Smooth muscle cell (in vitro differentiated cells): ENCODE data around the gene EXOC3. TPM values are rescaled to one million over a fixed set of nuclear protein-coding genes. Genes with fewer than 3 reads are reported as not detected.

Experiments used
- DNase-seq: peaks from one replicate; lab custom pipeline; 2025; ENCODE audit not compliant: unreplicated experiment; lab: John Stamatoyannopoulos, UW
- H2AFZ ChIP-seq: fragments of 200-600 bp; sonication (generic); 2 replicates; pipeline ENCODE4 v1.6.0; 2016; ENCODE audit warnings: antibody characterized with exemption, low read depth, mild to moderate bottlenecking
- H3F3A ChIP-seq: fragments of 200-600 bp; sonication (generic); 2 replicates; pipeline ENCODE4 v1.6.0; 2017; ENCODE audit warnings: antibody characterized with exemption, low read depth
- H3K27ac ChIP-seq: fragments of 200-600 bp; sonication (generic); 2 replicates; pipeline ENCODE4 v1.5.1; 2016; ENCODE audit warnings: low read depth, mild to moderate bottlenecking
- H3K27me3 ChIP-seq: fragments of 200-600 bp; sonication (generic); 2 replicates; pipeline ENCODE4 v1.6.1; 2016; ENCODE audit warnings: low read depth, mild to moderate bottlenecking
- H3K36me3 ChIP-seq: fragments of 200-600 bp; sonication (generic); 2 replicates; pipeline ENCODE4 v1.5.1; 2016; ENCODE audit warnings: low read depth
- H3K4me1 ChIP-seq: fragments of 200-600 bp; sonication (generic); 2 replicates; pipeline ENCODE4 v1.5.1; 2016; ENCODE audit warnings: low read depth
- H3K4me2 ChIP-seq: fragments of 200-600 bp; sonication (generic); 2 replicates; pipeline ENCODE4 v1.6.0; 2016; ENCODE audit warnings: mild to moderate bottlenecking
- H3K4me3 ChIP-seq: fragments of 200-600 bp; sonication (generic); 2 replicates; pipeline ENCODE4 v1.5.1; 2016; ENCODE audit warnings: mild to moderate bottlenecking
- H3K79me2 ChIP-seq: fragments of 200-600 bp; sonication (generic); 2 replicates; pipeline ENCODE4 v1.6.0; 2016; ENCODE audit warnings: low read depth, mild to moderate bottlenecking
- H3K9ac ChIP-seq: fragments of 200-600 bp; sonication (generic); 2 replicates; pipeline ENCODE4 v1.6.0; 2016; ENCODE audit warnings: low read depth
- H3K9me3 ChIP-seq: fragments of 200-600 bp; sonication (generic); replicated peaks from 2 replicates; pipeline ENCODE4 v1.5.1; 2016; ENCODE audit warnings: low read depth
- H4K20me1 ChIP-seq: fragments of 200-600 bp; sonication (generic); 2 replicates; pipeline ENCODE4 v1.6.0; 2016; ENCODE audit warnings: low read depth
- CTCF ChIP-seq: fragments of 200-600 bp; sonication (generic); IDR thresholded peaks from 2 replicates; pipeline ENCODE4 v1.5.1; 2017; ENCODE audit warnings: borderline replicate concordance, mild to moderate bottlenecking, antibody characterized with exemption; ENCODE audit not compliant: insufficient read depth, poor library complexity, severe bottlenecking
- WGBS: methylation state at CpG from one replicate; pipeline ENCODE4 v1.1.7; 2016; ENCODE audit warnings: low lambda C conversion rate; 5-methylcytosine and 5-hydroxymethylcytosine counted together
- polyA plus RNA-seq: library from polyadenylated mRNA; unstranded; fragments of >200 nt; fragmentation: Nextera tagmentation; extraction: Ambion mirVana; gene quantifications from 2 replicates; pipeline ENCODE4 v1.2.1, GENCODE V29; 2016
- total RNA-seq: library from RNA; depleted of rRNA; stranded (reverse); fragments of >200 nt; gene quantifications from 2 replicates; pipeline ENCODE4 v1.2.3, GENCODE V29; 2014

The EXOC3 gene
- total and polyA plus RNA-seq, 2 experiments from 2014 or later = 23.6 to 30.5 TPM

GRCh38 chr5:440401-441201 is 2.4 kb upstream of the EXOC3 start:
- H3K27ac ChIP-seq = no peak overlapping the region
- no peak for DNase-seq
- H3K4me2 ChIP-seq = no peak overlapping the region
- TF ChIP-seq CTCF = no peak
- no peaks in the 10 kb centered on the region for H3K9me3 ChIP-seq
- peaks cover 3% of the 10 kb centered on the region for H3F3A ChIP-seq
- H3K4me3 ChIP-seq = no peak overlapping the region
- H3K79me2 ChIP-seq = peaks cover 33% of the 10 kb centered on the region
- no peak overlapping the region for H2AFZ ChIP-seq
- no peaks in the 10 kb centered on the region for H4K20me1 ChIP-seq
- H3K4me1 ChIP-seq = peaks cover 14% of the 10 kb centered on the region
- H3K36me3 ChIP-seq = no peaks in the 10 kb centered on the region
- no peaks in the 10 kb centered on the region for H3K27me3 ChIP-seq
- no peak overlapping the region for H3K9ac ChIP-seq
- WGBS = 86% methylated on average over 18 of the region's 18 CpGs

GRCh38 chr5:441996-442334 is 1.0 kb upstream of the EXOC3 start:
- 96% methylated on average over 5 of the region's 5 CpGs for WGBS
- Histone ChIP-seq H3K9me3 (no peaks in the 10 kb centered on the region), H3F3A (peaks cover 3% of the 10 kb centered on the region), H3K4me3 (peak overlapping the region; percentile 97), H4K20me1 (peaks cover 9% of the 10 kb centered on the region), H3K4me2 (peak overlapping the region; percentile 100), H3K36me3 (no peaks in the 10 kb centered on the region), H3K27ac (peak overlapping the region; percentile 67), H3K79me2 (peaks cover 33% of the 10 kb centered on the region), H3K4me1 (peaks cover 14% of the 10 kb centered on the region), H3K9ac (peak overlapping the region; percentile 89), H2AFZ (no peak overlapping the region), H3K27me3 (no peaks in the 10 kb centered on the region)
- no peak for TF ChIP-seq CTCF
- DNase-seq = no peak

- no peak overlapping the region for H2AFZ ChIP-seq
- H3F3A ChIP-seq = peaks cover 3% of the 10 kb centered on the region
- WGBS = 38% methylated on average over 40 of the region's 62 CpGs
- DNase-seq = no peak
- H3K36me3 ChIP-seq = no peaks in the 10 kb centered on the region
- no peak overlapping the region for H3K27ac ChIP-seq
- no peak for TF ChIP-seq CTCF
- H3K9ac ChIP-seq = peak overlapping the region; percentile 89
- H3K4me3 ChIP-seq = peak overlapping the region; percentile 97
- peaks cover 9% of the 10 kb centered on the region for H4K20me1 ChIP-seq
- peaks cover 14% of the 10 kb centered on the region for H3K4me1 ChIP-seq
- H3K9me3 ChIP-seq = no peaks in the 10 kb centered on the region
- H3K27me3 ChIP-seq = no peaks in the 10 kb centered on the region
- peak overlapping the region; percentile 100 for H3K4me2 ChIP-seq
- peaks cover 33% of the 10 kb centered on the region for H3K79me2 ChIP-seq
Observed at GRCh38 chr5:443239-444151, 519 bp downstream of the EXOC3 start.
